K562 (cell line): ENCODE results near the gene JUP. TPM values are rescaled to one million over a fixed set of nuclear protein-coding genes. Genes with fewer than 3 reads are reported as not detected.

Experiments
- HBP1 ChIP-seq: fragments of 450-650 bp; formaldehyde crosslinking; IDR thresholded peaks from 2 replicates; pipeline ENCODE4 v1.4.0; 2022; ENCODE audit warnings: missing genetic modification characterization
- KDM4B ChIP-seq, 2 experiments: fragments of 450-650 bp in 1 of 2; sonication (generic) in 1 of 2; IDR thresholded peaks; 2 replicates each; pipeline ENCODE4 v1.6.1; 2016 to 2017; ENCODE audit warnings: borderline replicate concordance in 2 of 2, antibody characterized with exemption in 1 of 2, low read depth in 1 of 2, mild to moderate bottlenecking in 1 of 2
- MGA ChIP-seq: fragments of 450-650 bp; IDR thresholded peaks from 2 replicates; pipeline ENCODE4 v1.6.1; 2016; ENCODE audit warnings: mild to moderate bottlenecking, moderate library complexity
- NFRKB ChIP-seq: fragments of 450-650 bp; IDR thresholded peaks from 2 replicates; pipeline ENCODE4 v1.6.1; 2016; ENCODE audit warnings: low read depth
- PHF20 ChIP-seq: fragments of 450-650 bp; IDR thresholded peaks from 2 replicates; pipeline ENCODE4 v1.6.1; 2018; ENCODE audit not compliant: partially characterized antibody
- POLR2G ChIP-seq: fragments of 200-400 bp; formaldehyde crosslinking; IDR thresholded peaks from 2 replicates; pipeline ENCODE4 v1.6.1; 2017; ENCODE audit warnings: low read depth, mild to moderate bottlenecking, antibody characterized with exemption, low read length, moderate library complexity
- PRMT5 ChIP-seq: sonication (generic); formaldehyde crosslinking; IDR thresholded peaks from 2 replicates; pipeline ENCODE4 v1.5.0; 2020; ENCODE audit warnings: missing genetic modification reagents
- SOX6 ChIP-seq: fragments of 450-650 bp; IDR thresholded peaks from 2 replicates; pipeline ENCODE4 v1.6.1; 2014; ENCODE audit warnings: mild to moderate bottlenecking
- ZNF75A ChIP-seq: fragments of 450-650 bp; formaldehyde crosslinking; IDR thresholded peaks from 2 replicates; pipeline ENCODE4 v1.4.0; 2020; ENCODE audit warnings: mild to moderate bottlenecking
- polyA plus RNA-seq, 8 experiments: library from polyadenylated mRNA; depleted of rRNA in 4 of 8; stranded (reverse) in 5 of 8; unstranded in 3 of 8; fragments of >200 nt; fragmentation: Nextera tagmentation in 2 of 8; fragmentation: Illumina TruSeq in 1 of 8; extraction: Ambion mirVana in 2 of 8; extraction: Trizol in 1 of 8; gene quantifications; 2 replicates each; pipeline versions ENCODE4 v1.2.1 to v1.2.3, GENCODE V29; 2011 to 2014; ENCODE audit warnings: inconsistent platforms in 1 of 8, missing spikeins in 1 of 8
- total RNA-seq, 7 experiments: library from RNA; depleted of rRNA in 6 of 7; stranded (reverse); fragments of >200 nt in 6 of 7; fragmentation: Illumina TruSeq in 2 of 7; extraction: Trizol in 2 of 7; gene quantifications; 2 replicates each; pipeline versions ENCODE4 v1.2.1 to v1.2.3, GENCODE V29; 2011 to 2021; ENCODE audit warnings: low replicate concordance in 1 of 7
- TF ChIP-seq, protein P1 (sequence below): sonication (generic); formaldehyde crosslinking; IDR thresholded peaks from 2 replicates; pipeline ENCODE4 v1.8.0; 2022; ENCODE audit warnings: mild to moderate bottlenecking, missing genetic modification reagents

The JUP gene
- total and polyA plus RNA-seq, 9 of the 15 experiments (the other 6 are each of a cell fraction or from before 2014, with no cell fraction given) = 6.4 to 177 (median 31.2) TPM

GRCh38 chr17:41793784-41794539 lies 7.5 kb upstream of the JUP start (continued):
- TF ChIP-seq, protein P1, sequence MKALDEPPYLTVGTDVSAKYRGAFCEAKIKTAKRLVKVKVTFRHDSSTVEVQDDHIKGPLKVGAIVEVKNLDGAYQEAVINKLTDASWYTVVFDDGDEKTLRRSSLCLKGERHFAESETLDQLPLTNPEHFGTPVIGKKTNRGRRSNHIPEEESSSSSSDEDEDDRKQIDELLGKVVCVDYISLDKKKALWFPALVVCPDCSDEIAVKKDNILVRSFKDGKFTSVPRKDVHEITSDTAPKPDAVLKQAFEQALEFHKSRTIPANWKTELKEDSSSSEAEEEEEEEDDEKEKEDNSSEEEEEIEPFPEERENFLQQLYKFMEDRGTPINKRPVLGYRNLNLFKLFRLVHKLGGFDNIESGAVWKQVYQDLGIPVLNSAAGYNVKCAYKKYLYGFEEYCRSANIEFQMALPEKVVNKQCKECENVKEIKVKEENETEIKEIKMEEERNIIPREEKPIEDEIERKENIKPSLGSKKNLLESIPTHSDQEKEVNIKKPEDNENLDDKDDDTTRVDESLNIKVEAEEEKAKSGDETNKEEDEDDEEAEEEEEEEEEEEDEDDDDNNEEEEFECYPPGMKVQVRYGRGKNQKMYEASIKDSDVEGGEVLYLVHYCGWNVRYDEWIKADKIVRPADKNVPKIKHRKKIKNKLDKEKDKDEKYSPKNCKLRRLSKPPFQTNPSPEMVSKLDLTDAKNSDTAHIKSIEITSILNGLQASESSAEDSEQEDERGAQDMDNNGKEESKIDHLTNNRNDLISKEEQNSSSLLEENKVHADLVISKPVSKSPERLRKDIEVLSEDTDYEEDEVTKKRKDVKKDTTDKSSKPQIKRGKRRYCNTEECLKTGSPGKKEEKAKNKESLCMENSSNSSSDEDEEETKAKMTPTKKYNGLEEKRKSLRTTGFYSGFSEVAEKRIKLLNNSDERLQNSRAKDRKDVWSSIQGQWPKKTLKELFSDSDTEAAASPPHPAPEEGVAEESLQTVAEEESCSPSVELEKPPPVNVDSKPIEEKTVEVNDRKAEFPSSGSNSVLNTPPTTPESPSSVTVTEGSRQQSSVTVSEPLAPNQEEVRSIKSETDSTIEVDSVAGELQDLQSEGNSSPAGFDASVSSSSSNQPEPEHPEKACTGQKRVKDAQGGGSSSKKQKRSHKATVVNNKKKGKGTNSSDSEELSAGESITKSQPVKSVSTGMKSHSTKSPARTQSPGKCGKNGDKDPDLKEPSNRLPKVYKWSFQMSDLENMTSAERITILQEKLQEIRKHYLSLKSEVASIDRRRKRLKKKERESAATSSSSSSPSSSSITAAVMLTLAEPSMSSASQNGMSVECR = no peak
- peak; percentile 46 for TF ChIP-seq NFRKB
- no peak for TF ChIP-seq PHF20
- no peak for TF ChIP-seq SOX6
- no peak for TF ChIP-seq KDM4B (IDR thresholded peaks at IDR 0.05; ENCODE audit: borderline replicate concordance in 2 of 2, low read depth in 1 of 2)
- TF ChIP-seq POLR2G = no peak
- no peak for TF ChIP-seq HBP1 (CRISPR knock-in tag)
- no peak for TF ChIP-seq ZNF75A (CRISPR knock-in tag)
- no peak for TF ChIP-seq PRMT5 (CRISPR knock-in tag)
- TF ChIP-seq MGA = no peak
